Activated B cell treated with CpG ODN at 0.5 μM for 24 hours (primary cell): ENCODE data around the gene LRRC39. TPM values are rescaled to one million over a fixed set of nuclear protein-coding genes. Genes with fewer than 3 reads are reported as not detected.

ENCODE experiments used
- ATAC-seq: fragments of 200-7000 bp; cut with Tn5 transposase; one replicate; pipeline ENCODE4 v1.10.0; 2021; ENCODE audit warnings: low read depth, mild to moderate bottlenecking, moderate library complexity
- CTCF ChIA-PET: fragments of 350-600 bp; sonication (Branson Sonifier 250); formaldehyde crosslinking; loops from one replicate; lab custom pipeline; 2021; ENCODE audit warnings: antibody characterized with exemption; lab: Charles Lee
- POLR2A ChIA-PET: fragments of 350-600 bp; sonication (Branson Sonifier 250); formaldehyde crosslinking; loops from one replicate; lab custom pipeline; 2021; ENCODE audit warnings: antibody characterized with exemption; lab: Charles Lee
- DNase-seq: peaks from one replicate; pipeline ENCODE4 v3.0.0; 2022
- H3K27ac Mint-ChIP-seq: one replicate; pipeline ENCODE4 v1.8.0; 2020; ENCODE audit warnings: mixed read lengths
- H3K27me3 Mint-ChIP-seq: one replicate; pipeline ENCODE4 v1.8.0; 2021; ENCODE audit warnings: mixed read lengths
- H3K36me3 Mint-ChIP-seq: one replicate; pipeline ENCODE4 v1.8.0; 2021; ENCODE audit warnings: low read depth, mixed read lengths
- H3K4me1 Mint-ChIP-seq: one replicate; pipeline ENCODE4 v1.8.0; 2021; ENCODE audit warnings: mixed read lengths
- H3K4me3 Mint-ChIP-seq: one replicate; pipeline ENCODE4 v1.8.0; 2020; ENCODE audit warnings: mild to moderate bottlenecking, mixed read lengths
- H3K9me3 Mint-ChIP-seq: one replicate; pipeline ENCODE4 v1.8.0; 2020; ENCODE audit warnings: mixed read lengths
- CTCF ChIP-seq: fragments of 200-600 bp; IDR thresholded peaks from one replicate; pipeline ENCODE4 v1.8.0; 2022; ENCODE audit warnings: antibody characterized with exemption, mild to moderate bottlenecking
- intact Hi-C: fragments of 100-400 bp; cut with micrococcal nuclease; formaldehyde crosslinking; loops from one replicate; pipeline ENCODE4 v1.15.1; 2024
- total RNA-seq: library from RNA; stranded (reverse); gene quantifications from 2 replicates; pipeline ENCODE4 v1.2.3, GENCODE V29; 2022

LRRC39 gene
- total RNA-seq, 1 donor from 2014 or later, result 0.75 TPM

- Mint-ChIP-seq H3K36me3 (no peaks in the 10 kb centered on the region), H3K27ac (no peak overlapping the region), H3K4me1 (no peaks in the 10 kb centered on the region), H3K4me3 (no peak overlapping the region), H3K9me3 (no peaks in the 10 kb centered on the region), H3K27me3 (no peaks in the 10 kb centered on the region)
- intact Hi-C loops, result no loop called here
- ATAC-seq (no peak), DNase-seq (no peak)
- ChIA-PET CTCF (no interaction called here), POLR2A (no interaction called here)
- TF ChIP-seq CTCF, result no peak
Measured at GRCh38 chr1:100177295-100178041, 588 bp downstream of the LRRC39 start.

- H3K27me3 Mint-ChIP-seq, result no peaks in the 10 kb centered on the region
Measured at GRCh38 chr1:100168051-100168450, 10.0 kb downstream of the LRRC39 start.

GRCh38 chr1:100164702-100165101 is 13.4 kb downstream of the LRRC39 start:
- Mint-ChIP-seq H3K9me3 (no peaks in the 10 kb centered on the region), H3K27ac (no peak overlapping the region), H3K4me1 (no peaks in the 10 kb centered on the region), H3K36me3 (no peaks in the 10 kb centered on the region), H3K4me3 (no peak overlapping the region), H3K27me3 (no peaks in the 10 kb centered on the region)
- DNase-seq (no peak), ATAC-seq (no peak)
- intact Hi-C loops, result no loop called here
- POLR2A ChIA-PET, result no interaction called here
- CTCF ChIA-PET, result no interaction called here
- no peak for TF ChIP-seq CTCF

More at GRCh38 chr1:100168051-100168450, 10.0 kb downstream of the LRRC39 start:
- Mint-ChIP-seq H3K9me3 (no peaks in the 10 kb centered on the region), H3K27ac (no peak overlapping the region), H3K4me3 (no peak overlapping the region), H3K36me3 (no peaks in the 10 kb centered on the region), H3K4me1 (no peaks in the 10 kb centered on the region)
- intact Hi-C loops, result no loop called here
- TF ChIP-seq CTCF, result no peak
- DNase-seq (no peak), ATAC-seq (no peak)
- CTCF ChIA-PET, result no interaction called here
- POLR2A ChIA-PET, result no interaction called here

DNA sequence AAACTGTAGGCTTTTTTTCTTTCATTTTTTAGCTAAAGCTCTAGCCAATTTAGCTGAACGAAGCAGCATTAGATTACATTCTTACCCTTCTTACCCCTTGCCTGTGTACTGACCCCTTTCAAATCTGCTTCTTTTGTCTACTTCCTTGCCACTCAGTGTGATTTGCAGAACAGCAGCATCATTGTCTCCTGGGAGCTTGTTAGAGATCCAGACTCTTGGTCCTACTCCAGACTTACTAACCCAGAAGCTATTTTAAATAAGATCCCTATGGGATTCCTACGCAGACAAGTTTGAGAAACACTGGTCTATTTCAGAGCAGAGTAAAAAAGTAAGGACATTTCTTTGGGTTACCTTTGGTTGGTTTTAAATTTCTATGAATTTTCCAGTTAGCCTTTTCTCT is 13.8 kb downstream of the LRRC39 start:
- no peak for TF ChIP-seq CTCF
- CTCF ChIA-PET, result no interaction called here
- no peaks in the 10 kb centered on the region for H3K4me1 Mint-ChIP-seq
- intact Hi-C loops, result no loop called here
- ATAC-seq, result no peak
- no peak for DNase-seq
- H3K36me3 Mint-ChIP-seq, result no peaks in the 10 kb centered on the region
- no peaks in the 10 kb centered on the region for H3K27me3 Mint-ChIP-seq
- no peak overlapping the region for H3K4me3 Mint-ChIP-seq
- H3K27ac Mint-ChIP-seq, result no peak overlapping the region
- POLR2A ChIA-PET, result no interaction called here
- no peaks in the 10 kb centered on the region for H3K9me3 Mint-ChIP-seq

DNA sequence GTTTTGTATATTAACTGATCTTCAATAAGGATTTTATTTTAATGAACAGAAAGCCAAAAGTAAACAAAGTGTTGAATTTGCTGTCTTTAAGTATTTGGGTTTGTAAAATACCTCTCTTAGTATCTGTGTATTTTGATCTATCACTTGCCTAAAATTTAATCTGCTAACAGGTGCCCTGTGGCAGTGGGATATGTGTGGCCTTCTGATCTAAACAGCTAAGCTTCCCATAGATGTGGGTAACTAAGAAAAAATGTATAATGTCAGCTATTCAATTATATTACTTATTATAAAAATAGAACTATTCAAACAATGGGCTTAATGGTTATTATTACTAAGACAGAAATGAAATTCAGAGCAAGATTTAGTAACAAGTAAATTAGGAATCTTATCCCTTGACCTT is 15.2 kb downstream of the LRRC39 start:
- Mint-ChIP-seq H3K27me3 (no peaks in the 10 kb centered on the region), H3K4me3 (no peak overlapping the region), H3K4me1 (no peaks in the 10 kb centered on the region), H3K36me3 (no peaks in the 10 kb centered on the region), H3K9me3 (no peaks in the 10 kb centered on the region), H3K27ac (no peak overlapping the region)
- ChIA-PET CTCF (no interaction called here), POLR2A (interaction anchor here (1.0 kb wide), 1 partner anchor 10 kb away, joined by 3 read pairs; no protein-coding TSS in a partner anchor)
- ATAC-seq (no peak), DNase-seq (no peak)
- intact Hi-C loops, result no loop called here
- no peak for TF ChIP-seq CTCF
